ENCODE data around the gene TENM4. TPM values are rescaled to one million over a fixed set of nuclear protein-coding genes. Genes with fewer than 3 reads are reported as not detected.

TENM4 gene
- total RNA-seq, 1 donor from 2014 or later, result 5.1 TPM

DNA sequence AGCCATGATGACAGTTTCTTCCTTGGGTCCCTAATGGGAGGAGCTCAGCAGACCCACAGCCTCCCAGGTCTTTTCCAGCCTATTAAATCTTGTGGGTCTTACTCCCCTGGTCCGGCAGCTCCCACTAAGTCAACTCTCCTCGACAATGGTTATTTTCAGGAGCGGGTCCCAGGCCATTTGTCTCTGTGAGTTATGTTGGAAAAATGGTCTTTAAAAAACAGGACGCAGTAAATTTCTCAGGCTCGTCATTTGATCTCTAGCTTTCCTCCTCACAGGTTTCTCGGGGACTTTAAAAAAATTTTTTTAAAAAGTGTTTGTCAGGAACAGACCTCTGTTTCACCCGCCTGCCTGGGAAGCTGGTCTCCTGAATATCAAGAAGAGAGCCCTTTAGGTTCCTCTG lies 468.7 kb downstream of the TENM4 start:
- H3K27me3 Mint-ChIP-seq (ENCODE audit: insufficient read depth, low read depth), result no peaks in the 10 kb centered on the region
- DNase-seq (ENCODE audit: low spot score), result no peak
- Histone ChIP-seq H3K9me3 (ENCODE audit: low read depth) (no peaks in the 10 kb centered on the region), H3K9ac (no peak overlapping the region), H3K4me1 (no peaks in the 10 kb centered on the region), H2AFZ (replicated peaks) (no peak overlapping the region), H3K27me3 (no peaks in the 10 kb centered on the region), H3K4me2 (no peak overlapping the region), H4K20me1 (ENCODE audit: low read depth) (no peaks in the 10 kb centered on the region), H3K27ac (no peak overlapping the region), H3K79me2 (ENCODE audit: low read depth) (no peaks in the 10 kb centered on the region), H3K4me3 (no peak overlapping the region), H3K36me3 (no peaks in the 10 kb centered on the region), H3F3A (ENCODE audit: low read depth) (no peaks in the 10 kb centered on the region)
- H3K27ac Mint-ChIP-seq, result no peak overlapping the region
- TF ChIP-seq EZH2phosphoT487 (IDR thresholded peaks at IDR 0.05) (no peak), EZH2 (IDR thresholded peaks at IDR 0.05) (no peak)
- TF ChIP-seq, protein P1, sequence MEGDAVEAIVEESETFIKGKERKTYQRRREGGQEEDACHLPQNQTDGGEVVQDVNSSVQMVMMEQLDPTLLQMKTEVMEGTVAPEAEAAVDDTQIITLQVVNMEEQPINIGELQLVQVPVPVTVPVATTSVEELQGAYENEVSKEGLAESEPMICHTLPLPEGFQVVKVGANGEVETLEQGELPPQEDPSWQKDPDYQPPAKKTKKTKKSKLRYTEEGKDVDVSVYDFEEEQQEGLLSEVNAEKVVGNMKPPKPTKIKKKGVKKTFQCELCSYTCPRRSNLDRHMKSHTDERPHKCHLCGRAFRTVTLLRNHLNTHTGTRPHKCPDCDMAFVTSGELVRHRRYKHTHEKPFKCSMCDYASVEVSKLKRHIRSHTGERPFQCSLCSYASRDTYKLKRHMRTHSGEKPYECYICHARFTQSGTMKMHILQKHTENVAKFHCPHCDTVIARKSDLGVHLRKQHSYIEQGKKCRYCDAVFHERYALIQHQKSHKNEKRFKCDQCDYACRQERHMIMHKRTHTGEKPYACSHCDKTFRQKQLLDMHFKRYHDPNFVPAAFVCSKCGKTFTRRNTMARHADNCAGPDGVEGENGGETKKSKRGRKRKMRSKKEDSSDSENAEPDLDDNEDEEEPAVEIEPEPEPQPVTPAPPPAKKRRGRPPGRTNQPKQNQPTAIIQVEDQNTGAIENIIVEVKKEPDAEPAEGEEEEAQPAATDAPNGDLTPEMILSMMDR (IDR thresholded peaks at IDR 0.05), result no peak
- no peaks in the 10 kb centered on the region for H3K36me3 Mint-ChIP-seq
- no peak overlapping the region for H3K4me3 Mint-ChIP-seq
- peaks cover under 1% of the 10 kb centered on the region for H3K4me1 Mint-ChIP-seq
- H3K9me3 Mint-ChIP-seq, result no peaks in the 10 kb centered on the region

DNA sequence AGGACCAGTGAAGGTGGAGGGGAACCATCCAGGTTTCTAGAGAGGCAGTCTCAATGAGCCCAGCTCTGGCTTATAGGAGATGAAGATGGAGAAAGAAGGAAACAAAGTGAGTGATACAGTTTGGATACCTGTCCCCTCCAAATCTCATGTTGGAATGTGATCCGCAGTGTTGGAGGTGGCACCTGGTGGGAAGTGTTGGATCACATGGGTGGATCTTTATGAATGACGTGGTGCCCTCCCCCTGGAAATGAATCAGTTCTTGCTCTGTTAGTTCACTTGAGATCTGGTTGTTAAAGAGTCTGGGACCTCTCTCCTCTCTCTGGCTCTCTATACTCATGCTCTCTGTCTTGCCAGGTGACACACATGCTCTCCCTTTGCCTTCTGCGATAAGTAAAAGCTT lies 473.0 kb downstream of the TENM4 start:
- Histone ChIP-seq H3K79me2 (ENCODE audit: low read depth) (no peaks in the 10 kb centered on the region), H3K27ac (no peak overlapping the region), H2AFZ (replicated peaks) (no peak overlapping the region), H3K4me1 (peaks cover 6% of the 10 kb centered on the region), H3K4me3 (no peak overlapping the region), H3K36me3 (no peaks in the 10 kb centered on the region), H3F3A (ENCODE audit: low read depth) (no peaks in the 10 kb centered on the region), H3K4me2 (no peak overlapping the region), H4K20me1 (ENCODE audit: low read depth) (no peaks in the 10 kb centered on the region), H3K9ac (no peak overlapping the region), H3K27me3 (peaks cover 7% of the 10 kb centered on the region), H3K9me3 (ENCODE audit: low read depth) (no peaks in the 10 kb centered on the region)
- peak overlapping the region; percentile 22 for H3K27ac Mint-ChIP-seq
- H3K4me1 Mint-ChIP-seq, result peaks cover 19% of the 10 kb centered on the region
- H3K4me3 Mint-ChIP-seq, result no peak overlapping the region
- H3K9me3 Mint-ChIP-seq, result no peaks in the 10 kb centered on the region
- TF ChIP-seq EZH2phosphoT487 (IDR thresholded peaks at IDR 0.05), result no peak
- no peaks in the 10 kb centered on the region for H3K36me3 Mint-ChIP-seq
- DNase-seq (ENCODE audit: low spot score), result no peak
- H3K27me3 Mint-ChIP-seq (ENCODE audit: insufficient read depth, low read depth), result no peaks in the 10 kb centered on the region

DNA sequence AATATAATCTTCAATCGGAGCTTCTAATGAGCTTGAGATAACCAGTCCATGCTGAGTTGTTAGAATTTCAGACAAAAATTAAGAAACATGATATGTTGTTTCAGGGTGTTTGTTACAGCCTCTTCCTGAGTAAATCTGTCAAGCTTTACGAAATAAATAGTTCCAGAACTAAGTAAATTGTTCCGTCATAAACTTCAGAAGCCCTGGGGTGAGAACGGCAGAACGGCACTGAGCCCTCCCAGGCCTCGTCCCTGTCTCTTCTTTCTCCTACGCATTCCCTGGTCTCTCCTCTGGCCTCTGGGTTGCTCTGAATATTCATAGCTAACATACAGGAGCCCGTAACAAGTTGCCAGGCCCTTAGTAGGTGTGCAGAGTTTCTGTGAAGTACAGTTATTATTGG lies 475.4 kb downstream of the TENM4 start:
- H3K9ac ChIP-seq, result no peak overlapping the region
- H3K36me3 ChIP-seq, result no peaks in the 10 kb centered on the region
- no peak overlapping the region for H3K4me3 ChIP-seq
- no peak overlapping the region for H3K4me2 ChIP-seq
- H3K27me3 ChIP-seq, result peaks cover 9% of the 10 kb centered on the region
- H3K36me3 Mint-ChIP-seq, result no peaks in the 10 kb centered on the region
- H3K4me1 ChIP-seq, result peaks cover 17% of the 10 kb centered on the region
- no peaks in the 10 kb centered on the region for H3K79me2 ChIP-seq (ENCODE audit: low read depth)
- H3K4me3 Mint-ChIP-seq, result no peak overlapping the region
- TF ChIP-seq, protein P1 (IDR thresholded peaks at IDR 0.05), result no peak
- TF ChIP-seq EZH2 (IDR thresholded peaks at IDR 0.05) (no peak), EZH2phosphoT487 (IDR thresholded peaks at IDR 0.05) (no peak)
- H3F3A ChIP-seq (ENCODE audit: low read depth), result peaks cover 4% of the 10 kb centered on the region
- H3K27ac Mint-ChIP-seq, result no peak overlapping the region
- no peak overlapping the region for H3K27ac ChIP-seq
- no peak overlapping the region for H2AFZ ChIP-seq (replicated peaks)
- no peaks in the 10 kb centered on the region for H3K27me3 Mint-ChIP-seq (ENCODE audit: insufficient read depth, low read depth)
- H3K9me3 ChIP-seq (ENCODE audit: low read depth), result no peaks in the 10 kb centered on the region
- H4K20me1 ChIP-seq (ENCODE audit: low read depth), result peaks cover 13% of the 10 kb centered on the region
- no peak for DNase-seq (ENCODE audit: low spot score)
- peaks cover 42% of the 10 kb centered on the region for H3K4me1 Mint-ChIP-seq
- no peaks in the 10 kb centered on the region for H3K9me3 Mint-ChIP-seq

DNA sequence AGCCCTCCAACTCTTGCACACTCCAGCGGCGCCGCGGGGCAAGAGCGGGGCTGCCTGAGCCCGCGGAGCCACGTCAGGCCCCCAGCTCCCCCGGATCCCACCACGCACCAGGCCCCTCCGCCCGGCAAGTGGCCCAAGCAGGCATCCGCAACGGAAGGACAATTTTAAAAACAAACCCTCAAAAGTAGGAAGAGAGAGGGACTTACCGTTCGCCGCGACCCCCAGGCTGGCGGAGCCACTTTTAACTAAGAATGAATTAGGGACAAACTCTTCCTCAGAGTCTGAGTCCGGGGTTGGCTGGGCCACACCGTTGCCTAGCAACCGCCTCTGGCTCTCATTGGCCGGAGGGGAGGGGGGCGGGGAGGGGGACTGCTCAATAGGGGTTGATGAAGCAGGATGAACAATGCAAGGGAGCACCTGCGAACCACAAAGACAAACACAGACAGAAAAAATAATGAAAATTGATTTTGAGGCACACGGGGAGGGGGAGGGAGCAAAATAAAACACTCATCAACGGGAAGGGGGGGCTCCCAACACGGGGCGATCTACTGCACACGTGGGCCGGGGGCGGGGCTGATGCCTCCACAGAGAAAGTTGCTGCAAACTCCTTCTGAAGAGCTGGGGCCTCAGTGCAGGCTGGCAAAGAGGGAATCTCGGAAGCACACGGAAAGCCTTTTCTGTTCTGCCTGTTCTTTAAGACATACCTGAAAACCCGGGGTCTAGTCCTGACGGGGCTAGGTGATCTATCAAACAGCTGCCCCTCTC lies 478.7 kb downstream of the TENM4 start:
- TF ChIP-seq, protein P1 (IDR thresholded peaks at IDR 0.05), result no peak
- TF ChIP-seq EZH2 (IDR thresholded peaks at IDR 0.05), result no peak
- TF ChIP-seq EZH2phosphoT487 (IDR thresholded peaks at IDR 0.05), result no peak
- H3K4me2 ChIP-seq, result peak overlapping the region; percentile 95
- peaks cover 74% of the 10 kb centered on the region for H3K4me1 Mint-ChIP-seq
- peaks cover 38% of the 10 kb centered on the region for H3K4me1 ChIP-seq
- DNase-seq (ENCODE audit: low spot score), result peak; percentile 97
- H3K27ac Mint-ChIP-seq, result peak overlapping the region; percentile 90
- peak overlapping the region; percentile 90 for H3K4me3 Mint-ChIP-seq
- H3K27ac ChIP-seq, result no peak overlapping the region
- no peaks in the 10 kb centered on the region for H3K36me3 ChIP-seq
- H2AFZ ChIP-seq (replicated peaks), result peak overlapping the region; percentile 93
- H3F3A ChIP-seq (ENCODE audit: low read depth), result peaks cover 4% of the 10 kb centered on the region
- H3K79me2 ChIP-seq (ENCODE audit: low read depth), result peaks cover under 1% of the 10 kb centered on the region
- no peaks in the 10 kb centered on the region for H3K9me3 ChIP-seq (ENCODE audit: low read depth)
- H3K27me3 ChIP-seq, result peaks cover 9% of the 10 kb centered on the region
- no peaks in the 10 kb centered on the region for H3K36me3 Mint-ChIP-seq
- no peaks in the 10 kb centered on the region for H3K27me3 Mint-ChIP-seq (ENCODE audit: insufficient read depth, low read depth)
- H3K4me3 ChIP-seq, result peak overlapping the region; percentile 71
- no peaks in the 10 kb centered on the region for H3K9me3 Mint-ChIP-seq
- peaks cover 18% of the 10 kb centered on the region for H4K20me1 ChIP-seq (ENCODE audit: low read depth)
- H3K9ac ChIP-seq, result no peak overlapping the region

Measured in neural progenitor cell (in vitro differentiated cells).